A549 (cell line): ENCODE results near the gene MAPK1IP1L. TPM values are rescaled to one million over a fixed set of nuclear protein-coding genes. Genes with fewer than 3 reads are reported as not detected.

Experiments used
- ATAC-seq, 2 experiments: fragments of 200-7000 bp in 1 of 2; fragments of >200 bp in 1 of 2; cut with Nextera tagmentation in 1 of 2; cut with Tn5 transposase in 1 of 2; 3 replicates each; pipeline versions ENCODE4 v1.8.0 to v1.9.1; 2018 to 2020; ENCODE audit warnings: mild to moderate bottlenecking in 1 of 2, moderate library complexity in 1 of 2
- CTCF ChIA-PET: fragments of 300-600 bp; sonication (Branson Sonifier 250); formaldehyde crosslinking; extraction: SDS; loops from one replicate; lab custom pipeline; 2021; ENCODE audit warnings: antibody characterized with exemption, inconsistent platforms; lab: Yijun Ruan, JAX
- POLR2A ChIA-PET: fragments of 350-600 bp; formaldehyde crosslinking; extraction: SDS; loops from one replicate; lab custom pipeline; 2021; ENCODE audit warnings: antibody characterized with exemption, inconsistent platforms; lab: Yijun Ruan, JAX
- DNase-seq, 2 experiments: peaks; one replicate each; pipeline versions ENCODE4 v3.0.0 to v3.0.0-alpha.2; 2011 to 2016; ENCODE audit warnings: low read depth in 1 of 2, low spot score in 1 of 2
- FAIRE-seq: peaks from 2 replicates; lab custom pipeline; 2011; peaks lifted over from hg19 to GRCh38; lab: Jason Lieb, UNC
- H3K27ac ChIP-seq, 2 experiments: fragments of >200 bp; sonication (Bioruptor Twin); formaldehyde crosslinking; 3 replicates each; pipeline ENCODE4 v1.5.1; 2016 to 2017
- H3K4me1 ChIP-seq: fragments of >200 bp; sonication (Bioruptor Twin); formaldehyde crosslinking; 3 replicates; pipeline ENCODE4 v1.6.1; 2016
- H3K4me2 ChIP-seq: fragments of >200 bp; sonication (Bioruptor Twin); formaldehyde crosslinking; 3 replicates; pipeline ENCODE4 v1.6.1; 2016
- H3K4me3 ChIP-seq: fragments of >200 bp; sonication (Bioruptor Twin); formaldehyde crosslinking; 3 replicates; pipeline ENCODE4 v1.5.1; 2016
- H3K9me3 ChIP-seq: fragments of >200 bp; sonication (Bioruptor Twin); formaldehyde crosslinking; 3 replicates; pipeline ENCODE4 v1.6.1; 2016
- EHF ChIP-seq: fragments of 250-450 bp; sonication (Bioruptor Pico); IDR thresholded peaks from 2 replicates; pipeline ENCODE4 v1.5.0; 2020; ENCODE audit warnings: mild to moderate bottlenecking
- FOSB ChIP-seq: fragments of 250-450 bp; sonication (Bioruptor Pico); IDR thresholded peaks from 2 replicates; pipeline ENCODE4 v1.5.0; 2020; ENCODE audit warnings: mild to moderate bottlenecking, moderate library complexity
- HDAC2 ChIP-seq: fragments of 200-600 bp; sonication (generic); IDR thresholded peaks from 2 replicates; pipeline ENCODE4 v1.6.1; 2016
- KDM5A ChIP-seq: fragments of 200-600 bp; sonication (generic); IDR thresholded peaks from 2 replicates; pipeline ENCODE4 v1.6.1; 2016; ENCODE audit warnings: antibody characterized with exemption, mild to moderate bottlenecking
- MAFK ChIP-seq: fragments of 450-650 bp; IDR thresholded peaks from 2 replicates; pipeline ENCODE4 v1.6.1; 2014; ENCODE audit not compliant: partially characterized antibody
- MAZ ChIP-seq: fragments of 150-350 bp; IDR thresholded peaks from 2 replicates; pipeline ENCODE4 v1.6.1; 2014; ENCODE audit warnings: antibody characterized with exemption, low read depth, low read length, borderline replicate concordance
- NPAS2 ChIP-seq: fragments of 250-450 bp; sonication (Bioruptor Pico); IDR thresholded peaks from 2 replicates; pipeline ENCODE4 v1.8.0; 2022; ENCODE audit warnings: mild to moderate bottlenecking, moderate library complexity, borderline replicate concordance
- PHF8 ChIP-seq: fragments of 200-600 bp; sonication (generic); IDR thresholded peaks from 2 replicates; pipeline ENCODE4 v1.6.1; 2016; ENCODE audit warnings: low read depth, mild to moderate bottlenecking, antibody characterized with exemption, moderate library complexity, borderline replicate concordance
- POLR2A ChIP-seq: IDR thresholded peaks from 2 replicates; pipeline ENCODE4 v1.6.1; 2012; ENCODE audit warnings: mild to moderate bottlenecking, low read length
- RCOR1 ChIP-seq: fragments of 150-350 bp; IDR thresholded peaks from 2 replicates; pipeline ENCODE4 v1.6.1; 2014; ENCODE audit warnings: antibody characterized with exemption, low read length, low read depth
- REST ChIP-seq: fragments of 200-600 bp; sonication (generic); IDR thresholded peaks from 2 replicates; pipeline ENCODE4 v1.6.1; 2016; ENCODE audit warnings: antibody characterized with exemption, mild to moderate bottlenecking, moderate library complexity
- RFX5 ChIP-seq: fragments of 450-650 bp; IDR thresholded peaks from 2 replicates; pipeline ENCODE4 v1.7.1; 2014; ENCODE audit warnings: antibody characterized with exemption, mild to moderate bottlenecking, moderate library complexity
- RNF2 ChIP-seq: fragments of 200-600 bp; sonication (generic); IDR thresholded peaks from 2 replicates; pipeline ENCODE4 v1.6.1; 2016; ENCODE audit warnings: low read depth, mild to moderate bottlenecking, antibody characterized with exemption, moderate library complexity, borderline replicate concordance
- ZC3H11A ChIP-seq: fragments of 450-650 bp; IDR thresholded peaks from 2 replicates; pipeline ENCODE4 v1.6.1; 2014; ENCODE audit warnings: antibody characterized with exemption, mild to moderate bottlenecking
- WGBS: methylation state at CpG from one replicate; pipeline ENCODE4 v1.1.6; 2017; ENCODE audit errors: missing lambda C conversion rate; 5-methylcytosine and 5-hydroxymethylcytosine counted together
- polyA plus RNA-seq, 4 experiments: library from polyadenylated mRNA; depleted of rRNA in 3 of 4; stranded (reverse); fragments of >200 nt; fragmentation: RNase III in 1 of 4; extraction: RNeasy Plus Mini Kit Qiagen cat#74134 plus additional on column Dnase treatment in 1 of 4; gene quantifications; 2 replicates in 3 of 4; 3 replicates in 1 of 4; pipeline ENCODE4 v1.2.3, GENCODE V29; 2011 to 2017
- TF ChIP-seq, protein P1 (sequence below): fragments of >200 bp; sonication (Bioruptor Twin); formaldehyde crosslinking; IDR thresholded peaks from 3 replicates; pipeline ENCODE4 v1.5.1; 2016
- TF ChIP-seq, protein P2 (sequence below): fragments of 150-350 bp; IDR thresholded peaks from 2 replicates; pipeline ENCODE4 v1.6.1; 2014; ENCODE audit warnings: low read depth, mild to moderate bottlenecking, low read length

The MAPK1IP1L gene
- polyA plus RNA-seq, 2 of the 4 experiments (the other 2 are of a cell fraction): 42.9 to 72.3 TPM

DNA sequence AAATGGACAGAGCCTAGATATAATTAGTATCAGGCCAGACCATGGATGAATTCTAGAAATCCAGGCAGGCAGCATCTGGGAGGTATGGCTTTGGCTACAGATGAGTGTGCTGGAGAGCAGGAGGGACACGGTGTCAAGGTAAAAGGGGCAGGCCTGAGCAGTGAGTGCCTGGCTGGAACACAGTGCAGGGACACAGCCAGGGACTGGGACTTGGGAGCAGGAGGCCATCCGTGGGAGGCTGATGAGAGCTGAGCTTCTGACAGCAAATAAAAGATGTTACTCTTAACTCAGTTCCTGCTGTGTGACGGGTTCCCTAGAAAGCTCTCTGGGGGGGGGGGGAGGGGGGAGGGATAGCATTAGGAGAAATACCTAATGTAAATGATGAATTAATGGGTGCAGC lies 64.0 kb downstream of the MAPK1IP1L start (continued):
- TF ChIP-seq, protein P1, sequence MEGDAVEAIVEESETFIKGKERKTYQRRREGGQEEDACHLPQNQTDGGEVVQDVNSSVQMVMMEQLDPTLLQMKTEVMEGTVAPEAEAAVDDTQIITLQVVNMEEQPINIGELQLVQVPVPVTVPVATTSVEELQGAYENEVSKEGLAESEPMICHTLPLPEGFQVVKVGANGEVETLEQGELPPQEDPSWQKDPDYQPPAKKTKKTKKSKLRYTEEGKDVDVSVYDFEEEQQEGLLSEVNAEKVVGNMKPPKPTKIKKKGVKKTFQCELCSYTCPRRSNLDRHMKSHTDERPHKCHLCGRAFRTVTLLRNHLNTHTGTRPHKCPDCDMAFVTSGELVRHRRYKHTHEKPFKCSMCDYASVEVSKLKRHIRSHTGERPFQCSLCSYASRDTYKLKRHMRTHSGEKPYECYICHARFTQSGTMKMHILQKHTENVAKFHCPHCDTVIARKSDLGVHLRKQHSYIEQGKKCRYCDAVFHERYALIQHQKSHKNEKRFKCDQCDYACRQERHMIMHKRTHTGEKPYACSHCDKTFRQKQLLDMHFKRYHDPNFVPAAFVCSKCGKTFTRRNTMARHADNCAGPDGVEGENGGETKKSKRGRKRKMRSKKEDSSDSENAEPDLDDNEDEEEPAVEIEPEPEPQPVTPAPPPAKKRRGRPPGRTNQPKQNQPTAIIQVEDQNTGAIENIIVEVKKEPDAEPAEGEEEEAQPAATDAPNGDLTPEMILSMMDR: no peak
- TF ChIP-seq KDM5A (no peak), MAZ (no peak), MAFK (no peak), POLR2A (no peak), PHF8 (no peak), NPAS2 (CRISPR knock-in tag) (no peak)

DNA sequence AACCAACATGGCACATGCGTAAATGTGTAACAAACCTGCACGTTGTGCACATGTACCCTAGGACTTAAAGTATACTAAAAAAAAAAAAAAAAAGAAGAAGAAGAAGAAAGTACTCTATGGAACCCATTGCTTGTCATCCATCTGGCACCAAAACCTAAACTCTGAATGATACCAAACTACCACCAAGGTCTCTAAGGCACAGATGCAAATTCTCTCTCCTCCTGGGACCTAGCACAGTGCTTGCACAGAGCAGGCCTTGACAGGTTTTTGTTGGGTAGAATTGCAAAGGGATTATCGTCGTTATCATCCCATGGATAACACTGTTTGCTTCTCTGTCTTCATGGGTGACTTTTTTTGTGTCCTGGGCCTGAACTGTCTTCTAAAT lies 64.4 kb downstream of the MAPK1IP1L start:
- ATAC-seq (no peak), DNase-seq (no peak), FAIRE-seq (no peak)
- WGBS: 81% methylated on average over 4 of the region's 4 CpGs
- Histone ChIP-seq H3K4me1 (no peaks in the 10 kb centered on the region), H3K4me3 (no peak overlapping the region), H3K4me2 (no peak overlapping the region), H3K27ac (no peak overlapping the region), H3K9me3 (no peaks in the 10 kb centered on the region)
- ChIA-PET CTCF (interaction anchor here (1.1 kb wide), 1 partner anchor 20 kb away, joined by 3 read pairs; no protein-coding TSS in a partner anchor), POLR2A (no interaction called here)
- TF ChIP-seq REST (no peak), RFX5 (no peak), HDAC2 (no peak), FOSB (no peak), EHF (no peak), RCOR1 (no peak), ZC3H11A (no peak)
- TF ChIP-seq, protein P2, sequence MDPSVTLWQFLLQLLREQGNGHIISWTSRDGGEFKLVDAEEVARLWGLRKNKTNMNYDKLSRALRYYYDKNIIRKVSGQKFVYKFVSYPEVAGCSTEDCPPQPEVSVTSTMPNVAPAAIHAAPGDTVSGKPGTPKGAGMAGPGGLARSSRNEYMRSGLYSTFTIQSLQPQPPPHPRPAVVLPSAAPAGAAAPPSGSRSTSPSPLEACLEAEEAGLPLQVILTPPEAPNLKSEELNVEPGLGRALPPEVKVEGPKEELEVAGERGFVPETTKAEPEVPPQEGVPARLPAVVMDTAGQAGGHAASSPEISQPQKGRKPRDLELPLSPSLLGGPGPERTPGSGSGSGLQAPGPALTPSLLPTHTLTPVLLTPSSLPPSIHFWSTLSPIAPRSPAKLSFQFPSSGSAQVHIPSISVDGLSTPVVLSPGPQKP: no peak
- TF ChIP-seq, all 56 proteins: peak for 0

- no peak overlapping the region for H3K4me3 ChIP-seq
- CTCF ChIA-PET: interaction anchor here (0.6 to 1.2 kb wide), 6 partner anchors 13 to 44 kb away, joined by 3 to 7 read pairs (median 3); no protein-coding TSS in a partner anchor
- ATAC-seq: no peak
- 61% methylated on average over 11 of the region's 11 CpGs for WGBS
- POLR2A ChIA-PET: interaction anchor here (1.0 kb wide), 1 partner anchor 13 kb away, joined by 3 read pairs; no protein-coding TSS in a partner anchor
- no peak overlapping the region for H3K4me2 ChIP-seq
- no peaks in the 10 kb centered on the region for H3K4me1 ChIP-seq
- H3K9me3 ChIP-seq: no peaks in the 10 kb centered on the region
- no peak for DNase-seq
- no peak for FAIRE-seq
- H3K27ac ChIP-seq: no peak overlapping the region
- no peak for TF ChIP-seq RFX5
- TF ChIP-seq RNF2: no peak
- no peak for TF ChIP-seq REST
- no peak for TF ChIP-seq POLR2A
- TF ChIP-seq, all 56 proteins: peak for 0
These were observed 65.0 kb downstream of the MAPK1IP1L start for GRCh38 chr14:55116246-55117030.
